SK-N-SH (cell line): ENCODE results near the gene MED27. TPM values are rescaled to one million over a fixed set of nuclear protein-coding genes. Genes with fewer than 3 reads are reported as not detected.

Experiments used
- CTCF ChIA-PET: fragments of 300-600, 350-600 bp; formaldehyde crosslinking; extraction: SDS; loops from one replicate; lab custom pipeline; 2021; lab: Yijun Ruan, JAX
- POLR2A ChIA-PET: fragments of 350-600 bp; sonication (Branson Sonifier 250); formaldehyde crosslinking; extraction: SDS; loops from one replicate; lab custom pipeline; 2020; ENCODE audit warnings: antibody characterized with exemption, inconsistent platforms; lab: Yijun Ruan, JAX
- DNase-seq: peaks from one replicate; pipeline ENCODE4 v3.0.0; 2012
- H2AFZ ChIP-seq: fragments of 200-600 bp; sonication (generic); 2 replicates; pipeline ENCODE4 v1.8.1; 2016; ENCODE audit warnings: antibody characterized with exemption, mild to moderate bottlenecking, low read depth
- H3F3A ChIP-seq: fragments of 200-600 bp; sonication (generic); replicated peaks from 2 replicates; pipeline ENCODE3; 2016; ENCODE audit warnings: antibody characterized with exemption, mild to moderate bottlenecking; ENCODE audit not compliant: insufficient read depth
- H3K27ac ChIP-seq, 2 experiments: fragments of 200-500 bp in 1 of 2; fragments of 200-600 bp in 1 of 2; sonication (Bioruptor generic) in 1 of 2; sonication (generic), shearing (Covaris generic) in 1 of 2; 2 replicates each; pipeline versions ENCODE4 v1.5.1 to v1.6.1; 2014 to 2016; ENCODE audit warnings: low read depth in 2 of 2, inconsistent platforms in 1 of 2, low read length in 1 of 2, mild to moderate bottlenecking in 1 of 2, mixed read lengths in 1 of 2
- H3K27me3 ChIP-seq: fragments of 200-600 bp; sonication (generic), shearing (Covaris generic); 2 replicates; pipeline ENCODE4 v1.6.1; 2016; ENCODE audit warnings: mixed run types; ENCODE audit not compliant: insufficient read depth
- H3K36me3 ChIP-seq, 2 experiments: fragments of 200-500 bp in 1 of 2; fragments of 200-600 bp in 1 of 2; sonication (Bioruptor generic) in 1 of 2; sonication (generic) in 1 of 2; replicated peaks in 1 of 2; 2 replicates each; pipeline versions ENCODE3 to v1.5.1; 2014 to 2016; ENCODE audit warnings: low read length in 1 of 2, mild to moderate bottlenecking in 1 of 2; ENCODE audit not compliant: insufficient read depth in 2 of 2, control insufficient read depth in 1 of 2
- H3K4me1 ChIP-seq, 2 experiments: fragments of 200-500 bp in 1 of 2; fragments of 200-600 bp in 1 of 2; sonication (Bioruptor generic) in 1 of 2; sonication (generic), shearing (Covaris generic) in 1 of 2; 2 replicates each; pipeline versions ENCODE4 v1.5.1 to v1.6.1; 2014 to 2016; ENCODE audit warnings: low read depth in 1 of 2, low read length in 1 of 2, mixed run types in 1 of 2; ENCODE audit not compliant: insufficient read depth in 2 of 2, control insufficient read depth in 1 of 2
- H3K4me2 ChIP-seq: fragments of 200-600 bp; sonication (generic), shearing (Covaris generic); 2 replicates; pipeline ENCODE4 v1.6.1; 2017; ENCODE audit warnings: mixed run types
- H3K4me3 ChIP-seq, 2 experiments: fragments of 200-500 bp in 1 of 2; fragments of 200-600 bp in 1 of 2; sonication (Bioruptor generic) in 1 of 2; sonication (generic), shearing (Covaris generic) in 1 of 2; 2 replicates each; pipeline versions ENCODE4 v1.5.1 to v1.8.1; 2014 to 2016; ENCODE audit warnings: low read depth in 2 of 2, inconsistent platforms in 1 of 2, low read length in 1 of 2, mild to moderate bottlenecking in 1 of 2, mixed read lengths in 1 of 2, moderate library complexity in 1 of 2
- H3K79me2 ChIP-seq: fragments of 200-600 bp; sonication (generic); 2 replicates; pipeline ENCODE4 v1.8.1; 2017; ENCODE audit warnings: mild to moderate bottlenecking; ENCODE audit not compliant: insufficient read depth
- H3K9ac ChIP-seq: fragments of 200-600 bp; sonication (generic); 2 replicates; pipeline ENCODE4 v1.6.1; 2017; ENCODE audit warnings: mixed run types
- H3K9me2 ChIP-seq: fragments of 200-600 bp; sonication (generic); 2 replicates; pipeline ENCODE4 v1.6.1; 2017; ENCODE audit warnings: mixed run types
- H3K9me3 ChIP-seq: fragments of 200-600 bp; sonication (generic); 2 replicates; pipeline ENCODE4 v1.6.1; 2017; ENCODE audit warnings: mixed run types, mild to moderate bottlenecking, moderate library complexity
- H4K20me1 ChIP-seq: fragments of 200-600 bp; sonication (generic); 2 replicates; pipeline ENCODE4 v1.6.1; 2017; ENCODE audit warnings: mild to moderate bottlenecking, mixed run types; ENCODE audit not compliant: insufficient read depth
- ELF1 ChIP-seq: IDR thresholded peaks from 2 replicates; pipeline ENCODE4 v1.4.0; 2012
- FOSL2 ChIP-seq: IDR thresholded peaks from 2 replicates; pipeline ENCODE4 v1.4.0; 2012; ENCODE audit warnings: low read depth, mild to moderate bottlenecking, moderate library complexity, borderline replicate concordance
- FOXJ3 ChIP-seq: sonication (generic); formaldehyde crosslinking; IDR thresholded peaks from 2 replicates; pipeline ENCODE4 v1.5.1; 2020; ENCODE audit warnings: mild to moderate bottlenecking, missing genetic modification reagents
- IRF3 ChIP-seq: fragments of 150-350 bp; IDR thresholded peaks from 2 replicates; pipeline ENCODE4 v1.6.1; 2016; ENCODE audit warnings: mild to moderate bottlenecking, low read depth, low read length
- MEF2A ChIP-seq: IDR thresholded peaks from 2 replicates; pipeline ENCODE4 v1.4.0; 2012; ENCODE audit warnings: low read depth, borderline replicate concordance
- MXI1 ChIP-seq: IDR thresholded peaks from 2 replicates; pipeline ENCODE4 v1.6.1; 2012; ENCODE audit warnings: mild to moderate bottlenecking, low read depth, low read length, improper control_type of control experiment
- NRF1 ChIP-seq: IDR thresholded peaks from 2 replicates; pipeline ENCODE4 v1.6.1; 2012; ENCODE audit warnings: low read depth, mild to moderate bottlenecking, low read length
- RAD21 ChIP-seq: IDR thresholded peaks from 2 replicates; pipeline ENCODE4 v1.6.1; 2012; ENCODE audit warnings: mild to moderate bottlenecking, low read length
- RCOR1 ChIP-seq: fragments of 150-350 bp; IDR thresholded peaks from 2 replicates; pipeline ENCODE4 v1.6.1; 2017; ENCODE audit warnings: antibody characterized with exemption, low read length
- REST ChIP-seq: IDR thresholded peaks from 2 replicates; pipeline ENCODE4 v1.6.1; 2012; ENCODE audit warnings: mild to moderate bottlenecking, low read depth, low read length, moderate library complexity
- RFX5 ChIP-seq: IDR thresholded peaks from 2 replicates; pipeline ENCODE4 v1.6.1; 2012; ENCODE audit warnings: mild to moderate bottlenecking, improper control_type of control experiment, low read length
- RXRA ChIP-seq: IDR thresholded peaks from 2 replicates; pipeline ENCODE4 v1.4.0; 2012; ENCODE audit warnings: low read depth, mild to moderate bottlenecking, borderline replicate concordance
- SMC3 ChIP-seq: IDR thresholded peaks from 2 replicates; pipeline ENCODE4 v1.6.1; 2012; ENCODE audit warnings: low read depth, low read length, improper control_type of control experiment
- TAF1 ChIP-seq: IDR thresholded peaks from 2 replicates; pipeline ENCODE4 v1.6.1; 2012; ENCODE audit warnings: low read depth, mild to moderate bottlenecking, low read length, moderate library complexity, borderline replicate concordance
- YY1 ChIP-seq: IDR thresholded peaks from 2 replicates; pipeline ENCODE4 v1.4.0; 2012; ENCODE audit warnings: low read depth, mild to moderate bottlenecking
- WGBS: methylation state at CpG from one replicate; pipeline ENCODE4 v1.1.6; 2017; ENCODE audit warnings: low lambda C conversion rate; 5-methylcytosine and 5-hydroxymethylcytosine counted together
- polyA plus RNA-seq, 3 experiments: library from polyadenylated mRNA; depleted of rRNA; stranded (reverse); fragments of >200 nt; gene quantifications; 2 replicates each; pipeline ENCODE4 v1.2.3, GENCODE V29; 2012

Gene MED27
- polyA plus RNA-seq, 1 of the 3 experiments (the other 2 are of a cell fraction): 35.0 TPM

GRCh38 chr9:131835151-131835910, 244.3 kb downstream of the MED27 start:
- POLR2A ChIA-PET: no interaction called here
- Histone ChIP-seq H3K4me3 (no peak overlapping the region), H3F3A (no peaks in the 10 kb centered on the region), H3K79me2 (no peaks in the 10 kb centered on the region), H4K20me1 (no peaks in the 10 kb centered on the region), H3K27me3 (no peaks in the 10 kb centered on the region), H3K9ac (no peak overlapping the region), H2AFZ (no peak overlapping the region), H3K9me2 (no peaks in the 10 kb centered on the region), H3K9me3 (no peaks in the 10 kb centered on the region), H3K27ac (no peak overlapping the region), H3K4me2 (no peak overlapping the region)
- WGBS: 70% methylated on average over 20 of the region's 30 CpGs
- DNase-seq: no peak
- no peak for TF ChIP-seq ELF1
- no peak for TF ChIP-seq FOXJ3 (CRISPR knock-in tag)
- TF ChIP-seq FOSL2: no peak
- TF ChIP-seq MEF2A: no peak
- TF ChIP-seq SMC3: no peak
- TF ChIP-seq, all 33 proteins: peak for 0
- Histone ChIP-seq H3K36me3 (no peaks in the 10 kb centered on the region), H3K4me1 (no peaks in the 10 kb centered on the region; a peak in 1 of 4 replicates)
- CTCF ChIA-PET: interaction anchor here (0.6 to 1.4 kb wide), 4 partner anchors 11 to 424 kb away, joined by 3 to 4 read pairs (median 3); no protein-coding TSS in a partner anchor

DNA sequence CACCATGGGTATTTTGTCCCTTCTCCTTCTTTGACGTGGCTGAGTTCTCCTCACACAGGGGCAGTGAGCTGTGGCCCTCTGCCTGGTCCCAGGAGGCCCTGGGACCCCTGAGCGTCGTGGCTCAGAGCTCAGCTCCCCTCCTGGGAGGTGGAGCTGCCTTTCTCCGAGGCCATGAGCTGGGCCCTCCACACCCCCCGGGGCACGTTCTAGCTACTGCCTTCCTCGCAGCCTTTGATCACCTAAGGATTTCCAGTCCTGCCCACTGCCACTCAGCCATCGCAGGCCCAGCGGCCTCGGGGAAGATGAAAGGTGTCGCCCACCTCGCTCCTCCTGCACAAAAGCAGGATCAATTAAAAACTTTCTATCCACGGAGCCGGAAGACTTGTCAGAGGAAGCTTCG, 244.9 kb downstream of the MED27 start:
- CTCF ChIA-PET: interaction anchor here (0.6 to 1.4 kb wide), 5 partner anchors 10 to 425 kb away, joined by 3 to 4 read pairs (median 3); no protein-coding TSS in a partner anchor
- no peak overlapping the region for H3K4me2 ChIP-seq
- WGBS: 77% methylated on average over 15 of the region's 15 CpGs
- H3K9me3 ChIP-seq: no peaks in the 10 kb centered on the region
- H3K79me2 ChIP-seq: no peaks in the 10 kb centered on the region
- POLR2A ChIA-PET: no interaction called here
- no peak for DNase-seq
- no peak overlapping the region for H3K27ac ChIP-seq
- H3K36me3 ChIP-seq: no peaks in the 10 kb centered on the region
- no peak overlapping the region for H2AFZ ChIP-seq
- TF ChIP-seq TAF1: no peak
- no peak for TF ChIP-seq MXI1
- no peak for TF ChIP-seq YY1
- TF ChIP-seq ELF1: no peak
- TF ChIP-seq REST: no peak
- TF ChIP-seq RXRA: no peak
- no peak for TF ChIP-seq RFX5
- no peak for TF ChIP-seq RCOR1
- TF ChIP-seq NRF1: no peak
- TF ChIP-seq RAD21: no peak
- TF ChIP-seq IRF3: no peak
- H3K27me3 ChIP-seq: no peaks in the 10 kb centered on the region
- H3F3A ChIP-seq: no peaks in the 10 kb centered on the region
- no peak overlapping the region for H3K4me3 ChIP-seq
- H3K4me1 ChIP-seq: no peaks in the 10 kb centered on the region; a peak in 1 of 4 replicates
- H3K9me2 ChIP-seq: no peaks in the 10 kb centered on the region
- no peaks in the 10 kb centered on the region for H4K20me1 ChIP-seq
- no peak overlapping the region for H3K9ac ChIP-seq
